Measurements from ENCODE around the gene CPNE4. TPM values are rescaled to one million over a fixed set of nuclear protein-coding genes. Genes with fewer than 3 reads are reported as not detected.

The CPNE4 gene
- total and polyA plus RNA-seq, 10 donors = 0.03 to 3.1 (median 0.91) TPM; not detected in 2

DNA sequence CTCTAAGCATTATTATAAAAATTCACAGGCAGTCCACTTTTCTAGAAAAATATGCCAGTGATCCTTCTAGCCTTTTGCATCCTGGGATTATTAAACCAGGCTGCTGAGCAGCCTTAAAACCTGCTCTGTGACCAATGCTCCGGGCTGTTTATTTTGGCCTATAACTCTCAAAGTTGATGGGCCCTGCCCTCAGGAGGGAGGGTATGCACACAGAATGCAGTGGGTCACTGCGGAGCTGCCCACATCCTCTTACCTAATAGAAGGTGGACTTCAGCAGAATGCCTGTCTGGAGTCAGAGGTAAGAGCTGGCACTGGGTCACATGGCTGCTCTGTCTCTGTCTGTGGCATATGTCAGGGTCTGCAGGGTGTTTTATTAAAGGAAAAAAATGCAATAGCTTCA is 26.0 kb downstream of the CPNE4 start:
- WGBS, 5 donors = 27 to 41% (median 36%) methylated on average over 2 of the region's 2 CpGs
- H3K27me3 ChIP-seq (replicated peaks in 1 of 7) = peaks cover 0 to 9% (median 0%) of the 10 kb centered on the region in 7 donors
- intact Hi-C loops (cut with DNase I; ENCODE audit: low total_unique reads) = no loop called here
- no peaks in the 10 kb centered on the region for H3K4me1 ChIP-seq
- no peak overlapping the region for H3K27ac ChIP-seq
- no peak for TF ChIP-seq POLR2AphosphoS5 (IDR thresholded peaks at IDR 0.05)
- no peak for TF ChIP-seq POLR2A (IDR thresholded peaks at IDR 0.05)
- TF ChIP-seq, protein P1, sequence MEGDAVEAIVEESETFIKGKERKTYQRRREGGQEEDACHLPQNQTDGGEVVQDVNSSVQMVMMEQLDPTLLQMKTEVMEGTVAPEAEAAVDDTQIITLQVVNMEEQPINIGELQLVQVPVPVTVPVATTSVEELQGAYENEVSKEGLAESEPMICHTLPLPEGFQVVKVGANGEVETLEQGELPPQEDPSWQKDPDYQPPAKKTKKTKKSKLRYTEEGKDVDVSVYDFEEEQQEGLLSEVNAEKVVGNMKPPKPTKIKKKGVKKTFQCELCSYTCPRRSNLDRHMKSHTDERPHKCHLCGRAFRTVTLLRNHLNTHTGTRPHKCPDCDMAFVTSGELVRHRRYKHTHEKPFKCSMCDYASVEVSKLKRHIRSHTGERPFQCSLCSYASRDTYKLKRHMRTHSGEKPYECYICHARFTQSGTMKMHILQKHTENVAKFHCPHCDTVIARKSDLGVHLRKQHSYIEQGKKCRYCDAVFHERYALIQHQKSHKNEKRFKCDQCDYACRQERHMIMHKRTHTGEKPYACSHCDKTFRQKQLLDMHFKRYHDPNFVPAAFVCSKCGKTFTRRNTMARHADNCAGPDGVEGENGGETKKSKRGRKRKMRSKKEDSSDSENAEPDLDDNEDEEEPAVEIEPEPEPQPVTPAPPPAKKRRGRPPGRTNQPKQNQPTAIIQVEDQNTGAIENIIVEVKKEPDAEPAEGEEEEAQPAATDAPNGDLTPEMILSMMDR (IDR thresholded peaks at IDR 0.05 in 8 of 11, conservative IDR thresholded peaks at IDR 0.05 in 3 of 11) = no peak
- no peak for DNase-seq
- no peaks in the 10 kb centered on the region for H3K36me3 ChIP-seq
- no peak overlapping the region for H3K4me3 ChIP-seq
- no peaks in the 10 kb centered on the region for H3K9me3 ChIP-seq

GRCh38 chr3:132007617-132008016 is 27.2 kb downstream of the CPNE4 start:
- Histone ChIP-seq H3K9me3 (no peaks in the 10 kb centered on the region), H3K36me3 (no peaks in the 10 kb centered on the region), H3K27ac (no peak overlapping the region), H3K27me3 (replicated peaks in 1 of 7) (peaks cover 0 to 4% (median 0%) of the 10 kb centered on the region in 7 donors), H3K4me3 (no peak overlapping the region), H3K4me1 (no peaks in the 10 kb centered on the region)
- TF ChIP-seq POLR2AphosphoS5 (IDR thresholded peaks at IDR 0.05) (no peak), POLR2A (IDR thresholded peaks at IDR 0.05) (no peak)
- TF ChIP-seq, protein P1 (IDR thresholded peaks at IDR 0.05 in 8 of 11, conservative IDR thresholded peaks at IDR 0.05 in 3 of 11) = no peak
- intact Hi-C loops (cut with DNase I; ENCODE audit: low total_unique reads) = no loop called here
- 0 to 52% (median 32%) methylated on average over 1 of the region's 1 CpG for WGBS, 5 donors
- no peak for DNase-seq

DNA sequence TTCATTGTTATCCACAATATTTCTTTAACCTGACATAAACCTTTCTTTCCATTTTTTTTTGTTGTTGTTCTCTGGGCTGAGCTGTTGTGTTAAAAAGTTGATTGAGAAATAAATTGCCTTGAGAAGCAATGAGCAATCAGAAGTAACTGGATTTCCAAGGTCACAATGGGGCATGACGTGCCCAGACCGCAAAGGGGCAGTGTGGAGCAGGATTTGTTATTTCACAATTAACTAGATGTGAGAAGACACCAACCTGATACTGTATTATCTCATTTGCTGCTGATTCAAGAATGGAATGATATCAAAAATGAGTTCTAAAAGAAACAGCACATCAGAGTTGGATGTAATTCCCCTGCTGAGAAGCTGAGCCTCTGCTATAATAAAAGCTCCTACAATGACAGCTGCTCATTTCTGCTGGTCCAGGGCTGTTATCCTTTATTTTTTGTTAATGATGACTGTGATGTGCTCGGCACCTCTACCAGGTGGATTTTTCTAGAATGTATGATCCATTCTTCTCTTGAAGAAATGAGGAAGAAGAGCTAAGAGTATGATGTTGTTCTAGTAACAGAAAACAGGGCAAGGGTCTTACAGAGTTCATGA is 28.1 kb downstream of the CPNE4 start:
- intact Hi-C loops (cut with DNase I; ENCODE audit: low total_unique reads) = no loop called here
- Histone ChIP-seq H3K9me3 (no peaks in the 10 kb centered on the region), H3K4me3 (no peak overlapping the region), H3K4me1 (peaks cover 0 to 3% (median 0%) of the 10 kb centered on the region in 6 donors), H3K36me3 (no peaks in the 10 kb centered on the region), H3K27me3 (replicated peaks in 1 of 7) (peaks cover 0 to 4% (median 0%) of the 10 kb centered on the region in 7 donors), H3K27ac (no peak overlapping the region)
- no peak for DNase-seq
- WGBS, 5 donors = 24 to 36% (median 32%) methylated on average over 3 of the region's 3 CpGs
- TF ChIP-seq, protein P1 (IDR thresholded peaks at IDR 0.05 in 8 of 11, conservative IDR thresholded peaks at IDR 0.05 in 3 of 11) = peak in 9 of 11 experiments; percentile 9 to 56 (median 31)
- TF ChIP-seq POLR2A (IDR thresholded peaks at IDR 0.05) (no peak), POLR2AphosphoS5 (IDR thresholded peaks at IDR 0.05) (no peak)

GRCh38 chr3:132004571-132004970 is 30.2 kb downstream of the CPNE4 start:
- Histone ChIP-seq H3K9me3 (no peaks in the 10 kb centered on the region), H3K4me1 (peaks cover 0 to 10% (median 0%) of the 10 kb centered on the region in 6 donors), H3K27ac (no peak overlapping the region), H3K27me3 (replicated peaks in 1 of 7) (peaks cover 0 to 4% (median 0%) of the 10 kb centered on the region in 7 donors), H3K36me3 (no peaks in the 10 kb centered on the region), H3K4me3 (no peak overlapping the region)
- TF ChIP-seq, protein P1 (IDR thresholded peaks at IDR 0.05 in 8 of 11, conservative IDR thresholded peaks at IDR 0.05 in 3 of 11) = no peak
- WGBS, 5 donors = 45 to 63% (median 46%) methylated on average over 2 of the region's 2 CpGs
- DNase-seq = no peak
- intact Hi-C loops (cut with DNase I; ENCODE audit: low total_unique reads) = no loop called here
